ENCODE results near the gene C12orf56.

The C12orf56 gene

GRCh38 chr12:64427988-64428387 lies 37.4 kb upstream of the C12orf56 start:
- no peak for DNase-seq (ENCODE audit: low read depth)

GRCh38 chr12:64419696-64420095 lies 29.1 kb upstream of the C12orf56 start:
- DNase-seq (ENCODE audit: low read depth) = no peak
- TF ChIP-seq CTCF (IDR thresholded peaks at IDR 0.05; ENCODE audit: low read depth, low read length, missing control alignments) = no peak
- no peak overlapping the region for H3K4me3 ChIP-seq (ENCODE audit: low read depth, low read length)

More at GRCh38 chr12:64427988-64428387, 37.4 kb upstream of the C12orf56 start:
- H3K4me3 ChIP-seq (ENCODE audit: low read depth, low read length) = no peak overlapping the region
- no peak for TF ChIP-seq CTCF (IDR thresholded peaks at IDR 0.05; ENCODE audit: low read depth, low read length, missing control alignments)

- no peak for DNase-seq (ENCODE audit: low read depth)
- TF ChIP-seq CTCF (IDR thresholded peaks at IDR 0.05; ENCODE audit: low read depth, low read length, missing control alignments) = no peak
- no peak overlapping the region for H3K4me3 ChIP-seq (ENCODE audit: low read depth, low read length)
Measured at GRCh38 chr12:64418209-64418608, 27.7 kb upstream of the C12orf56 start.

GRCh38 chr12:64413884-64414283 lies 23.3 kb upstream of the C12orf56 start:
- H3K4me3 ChIP-seq (ENCODE audit: low read depth, low read length) = no peak overlapping the region
- TF ChIP-seq CTCF (IDR thresholded peaks at IDR 0.05; ENCODE audit: low read depth, low read length, missing control alignments) = no peak
- no peak for DNase-seq (ENCODE audit: low read depth)

- no peak for TF ChIP-seq CTCF (IDR thresholded peaks at IDR 0.05; ENCODE audit: low read depth, low read length, missing control alignments)
- no peak for DNase-seq (ENCODE audit: low read depth)
- H3K4me3 ChIP-seq (ENCODE audit: low read depth, low read length) = no peak overlapping the region
Measured at GRCh38 chr12:64412459-64412858, 21.9 kb upstream of the C12orf56 start.

- no peak for DNase-seq (ENCODE audit: low read depth)
- TF ChIP-seq CTCF (IDR thresholded peaks at IDR 0.05; ENCODE audit: low read depth, low read length, missing control alignments) = no peak
- no peak overlapping the region for H3K4me3 ChIP-seq (ENCODE audit: low read depth, low read length)
Measured at GRCh38 chr12:64411427-64411826, 20.9 kb upstream of the C12orf56 start.

GRCh38 chr12:64407342-64408223 lies 17.0 kb upstream of the C12orf56 start:
- H3K4me3 ChIP-seq (ENCODE audit: low read depth, low read length) = no peak overlapping the region
- TF ChIP-seq CTCF (IDR thresholded peaks at IDR 0.05; ENCODE audit: low read depth, low read length, missing control alignments) = no peak
- no peak for DNase-seq (ENCODE audit: low read depth)
